Upper lobe of right lung (tissue), 1 donor: ENCODE measurements around the gene ARFIP1. TPM values are rescaled to one million over a fixed set of nuclear protein-coding genes. Genes with fewer than 3 reads are reported as not detected.
"Not testable (repeated sequence)": the region's sequence is repeated elsewhere in the genome, so short reads cannot be mapped to it uniquely, and the experiment has no call there.

Experiments
- ATAC-seq: fragments of 200-7000 bp; cut with Tn5 transposase; one replicate; pipeline ENCODE4 v1.9.1; 2020; ENCODE audit warnings: mild to moderate bottlenecking, moderate library complexity
- DNase-seq: peaks from one replicate; pipeline ENCODE4 v3.0.0-alpha.2; 2020
- H3K27ac ChIP-seq: fragments of 200-600 bp; one replicate; pipeline ENCODE4 v1.8.0; 2022
- H3K27me3 ChIP-seq: fragments of 200-600 bp; one replicate; pipeline ENCODE4 v1.8.0; 2022; ENCODE audit warnings: mild to moderate bottlenecking
- H3K36me3 ChIP-seq: fragments of 200-600 bp; one replicate; pipeline ENCODE4 v1.8.0; 2022
- H3K4me1 ChIP-seq: fragments of 200-600 bp; one replicate; pipeline ENCODE4 v1.8.0; 2022
- H3K4me3 ChIP-seq: fragments of 200-600 bp; one replicate; pipeline ENCODE4 v1.8.0; 2022; ENCODE audit warnings: mild to moderate bottlenecking
- H3K9me3 ChIP-seq: fragments of 200-600 bp; one replicate; pipeline ENCODE4 v1.8.0; 2022
- CTCF ChIP-seq: fragments of 200-600 bp; IDR thresholded peaks from one replicate; pipeline ENCODE4 v1.8.0; 2022; ENCODE audit warnings: antibody characterized with exemption
- intact Hi-C: fragments of 100-400 bp; cut with DNase I; formaldehyde crosslinking; loops from one replicate; pipeline ENCODE4 v1.11.0; 2022
- total RNA-seq: library from RNA; stranded (reverse); fragmentation: NEBNext Ultra II Directional; extraction: Animal tissue kit (Norgen Biotek cat#: 25700); gene quantifications from one replicate; pipeline ENCODE4 v1.2.1, GENCODE V29; 2021
- donor health status: DM: no; HTN: yes; CAD: no; lungs with severe emphysema.

Gene ARFIP1
- total RNA-seq, 1 donor from 2014 or later = 29.3 TPM

GRCh38 chr4:152849350-152849749 lies 69.6 kb downstream of the ARFIP1 start:
- no peak overlapping the region for H3K4me3 ChIP-seq
- no peak for DNase-seq
- no peaks in the 10 kb centered on the region for H3K36me3 ChIP-seq
- TF ChIP-seq CTCF = no peak
- no peaks in the 10 kb centered on the region for H3K27me3 ChIP-seq
- H3K9me3 ChIP-seq = peaks cover 11% of the 10 kb centered on the region
- H3K4me1 ChIP-seq = peaks cover 16% of the 10 kb centered on the region
- H3K27ac ChIP-seq = no peak overlapping the region
- intact Hi-C loops = loop anchor here (10.0 kb wide), 1 partner anchor 235 kb away; no protein-coding TSS in a partner anchor
- ATAC-seq = peak; percentile 38

DNA sequence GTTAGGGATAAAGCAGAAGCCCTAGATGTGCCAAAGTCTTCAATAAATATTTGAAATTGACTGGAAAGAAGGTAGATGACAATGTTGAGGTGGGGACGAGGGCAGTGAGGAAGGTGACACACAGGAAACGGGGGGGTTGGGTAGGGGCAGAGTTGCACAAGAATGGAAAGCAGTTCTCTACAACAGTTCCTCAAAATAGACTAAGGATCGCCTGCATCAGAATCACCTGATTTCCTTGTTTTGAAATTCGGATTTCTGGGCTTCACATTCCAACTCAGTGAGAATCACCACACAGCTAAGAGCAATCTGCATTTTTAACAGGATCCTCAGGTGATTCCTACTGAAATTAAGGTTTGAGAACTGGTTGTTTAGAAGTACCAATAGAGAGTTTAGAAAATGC lies 70.6 kb downstream of the ARFIP1 start:
- H3K36me3 ChIP-seq = no peaks in the 10 kb centered on the region
- peak overlapping the region; percentile 33 for H3K27ac ChIP-seq
- TF ChIP-seq CTCF = no peak
- intact Hi-C loops = no loop called here
- H3K9me3 ChIP-seq = peaks cover 11% of the 10 kb centered on the region
- H3K4me1 ChIP-seq = peaks cover 16% of the 10 kb centered on the region
- no peaks in the 10 kb centered on the region for H3K27me3 ChIP-seq
- peak; percentile 95 for ATAC-seq
- peak; percentile 72 for DNase-seq
- H3K4me3 ChIP-seq = no peak overlapping the region

- DNase-seq = no peak
- Histone ChIP-seq H3K4me3 (no peak overlapping the region), H3K27me3 (no peaks in the 10 kb centered on the region), H3K36me3 (no peaks in the 10 kb centered on the region), H3K27ac (peak overlapping the region; percentile 33), H3K4me1 (peaks cover 16% of the 10 kb centered on the region), H3K9me3 (peaks cover 11% of the 10 kb centered on the region)
- TF ChIP-seq CTCF = no peak
- ATAC-seq = no peak
- intact Hi-C loops = no loop called here
Measured at GRCh38 chr4:152851226-152851625, 71.5 kb downstream of the ARFIP1 start.

DNA sequence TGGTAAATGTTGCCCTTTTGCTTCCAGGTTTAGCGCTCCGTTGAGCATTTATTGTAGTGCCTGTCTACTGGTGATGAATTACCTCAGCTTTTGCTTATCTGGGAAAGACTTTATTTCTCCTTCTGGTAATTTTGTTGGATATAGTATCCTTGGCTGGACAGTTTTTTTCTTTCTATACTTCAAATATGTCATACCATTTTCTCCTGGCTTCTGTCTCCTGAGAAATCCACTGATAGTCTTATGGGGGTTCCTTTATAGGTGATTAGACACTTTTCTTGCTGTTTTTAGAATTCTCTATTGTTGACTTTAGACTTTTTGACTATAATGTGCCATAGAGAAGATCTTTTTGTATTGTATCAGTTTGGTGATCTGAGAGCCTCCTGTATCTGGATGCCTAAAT lies 73.5 kb downstream of the ARFIP1 start:
- no peak overlapping the region for H3K4me3 ChIP-seq
- no peaks in the 10 kb centered on the region for H3K36me3 ChIP-seq
- ATAC-seq (no peak), DNase-seq (no peak)
- TF ChIP-seq CTCF = no peak
- H3K27ac ChIP-seq = no peak overlapping the region
- intact Hi-C loops = no loop called here
- peaks cover 22% of the 10 kb centered on the region for H3K4me1 ChIP-seq
- H3K9me3 ChIP-seq = peaks cover 11% of the 10 kb centered on the region
- H3K27me3 ChIP-seq = no peaks in the 10 kb centered on the region

- H3K4me3 ChIP-seq, DNase-seq, H3K36me3 ChIP-seq, ATAC-seq, intact Hi-C loops, H3K27ac ChIP-seq, H3K27me3 ChIP-seq: not testable (repeated sequence)
- peaks cover 22% of the 10 kb centered on the region for H3K4me1 ChIP-seq
- peaks cover 11% of the 10 kb centered on the region for H3K9me3 ChIP-seq
Measured at GRCh38 chr4:152854016-152854415, 74.3 kb downstream of the ARFIP1 start.

GRCh38 chr4:152856960-152857359 lies 77.2 kb downstream of the ARFIP1 start:
- H3K4me3 ChIP-seq = no peak overlapping the region
- ATAC-seq (peak; percentile 54), DNase-seq (no peak)
- intact Hi-C loops = no loop called here
- TF ChIP-seq CTCF = no peak
- H3K4me1 ChIP-seq = peaks cover 6% of the 10 kb centered on the region
- H3K27ac ChIP-seq = no peak overlapping the region
- H3K36me3 ChIP-seq = no peaks in the 10 kb centered on the region
- peaks cover 11% of the 10 kb centered on the region for H3K9me3 ChIP-seq
- H3K27me3 ChIP-seq = no peaks in the 10 kb centered on the region
